Measurements from ENCODE around the gene ENOX2.

GRCh38 chrX:130691576-130691975 is 211.4 kb downstream of the ENOX2 start:
- TF ChIP-seq CTCF (IDR thresholded peaks at IDR 0.05) (no peak), POLR2AphosphoS5 (IDR thresholded peaks at IDR 0.05) (no peak)

Measured in stomach (tissue), 4 donors.